ENCODE data around the gene AGA.

Gene AGA

DNA sequence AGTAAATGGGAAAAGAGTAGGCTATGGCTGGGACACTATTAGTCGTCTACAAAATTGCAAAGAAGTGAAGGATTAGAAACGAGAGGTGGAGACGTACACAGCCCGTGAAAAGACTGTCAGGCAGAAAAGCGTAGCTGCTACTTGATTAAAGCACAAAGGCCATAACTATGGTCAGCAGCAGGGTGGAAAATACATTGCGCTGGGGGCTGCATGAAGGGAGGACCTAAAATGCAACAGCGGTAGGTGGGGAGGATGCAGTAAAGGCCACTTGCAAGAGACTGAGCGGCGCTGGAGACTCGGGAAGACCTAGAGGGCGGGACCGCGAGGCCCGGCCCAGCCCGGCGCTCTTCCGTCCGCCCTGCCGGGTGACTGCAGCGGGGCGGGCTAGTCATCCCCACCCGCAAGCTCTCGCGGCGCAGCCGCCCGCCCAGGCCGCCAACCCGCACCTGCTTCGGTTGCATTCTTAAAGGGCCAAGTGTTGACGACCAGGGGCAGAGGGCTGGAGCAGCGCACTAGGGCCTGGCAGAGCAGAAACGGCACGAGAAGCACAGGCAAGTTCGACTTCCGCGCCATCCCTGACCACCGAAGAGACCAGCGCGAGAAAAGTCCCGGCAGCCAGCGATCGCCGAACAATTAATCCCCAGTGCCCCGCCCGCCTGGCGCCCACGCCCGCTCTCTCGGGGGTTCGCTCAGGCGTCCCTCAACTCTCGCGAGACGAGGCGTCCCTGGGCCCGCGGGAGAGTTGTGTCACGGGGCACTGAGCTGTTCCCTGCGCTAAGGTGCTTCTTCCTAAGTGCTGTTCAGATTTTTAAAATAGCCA is at the start of gene AGA:
Gene AGA, minus strand, starts transcription at position 635 of the 820 bp plus-strand sequence. Its CDS starts 62 bp downstream, at position 573.
- Histone ChIP-seq H3K9me3 (no peaks in the 10 kb centered on the region), H3K4me1 (peaks cover 0 to 14% (median 4%) of the 10 kb centered on the region in 4 donors), H3K27me3 (no peaks in the 10 kb centered on the region), H3K27ac (peak within 1 kb of the TSS; percentile 85 to 86), H3K4me3 (peak within 1 kb of the TSS; percentile 62), H3K36me3 (peaks cover 7 to 17% (median 8%) of the 10 kb centered on the region in 3 donors)
- DNase-seq: peak; percentile 95 to 99
- intact Hi-C loops (cut with DNase I; ENCODE audit: low total_unique reads): no loop called here
- TF ChIP-seq, protein P1, sequence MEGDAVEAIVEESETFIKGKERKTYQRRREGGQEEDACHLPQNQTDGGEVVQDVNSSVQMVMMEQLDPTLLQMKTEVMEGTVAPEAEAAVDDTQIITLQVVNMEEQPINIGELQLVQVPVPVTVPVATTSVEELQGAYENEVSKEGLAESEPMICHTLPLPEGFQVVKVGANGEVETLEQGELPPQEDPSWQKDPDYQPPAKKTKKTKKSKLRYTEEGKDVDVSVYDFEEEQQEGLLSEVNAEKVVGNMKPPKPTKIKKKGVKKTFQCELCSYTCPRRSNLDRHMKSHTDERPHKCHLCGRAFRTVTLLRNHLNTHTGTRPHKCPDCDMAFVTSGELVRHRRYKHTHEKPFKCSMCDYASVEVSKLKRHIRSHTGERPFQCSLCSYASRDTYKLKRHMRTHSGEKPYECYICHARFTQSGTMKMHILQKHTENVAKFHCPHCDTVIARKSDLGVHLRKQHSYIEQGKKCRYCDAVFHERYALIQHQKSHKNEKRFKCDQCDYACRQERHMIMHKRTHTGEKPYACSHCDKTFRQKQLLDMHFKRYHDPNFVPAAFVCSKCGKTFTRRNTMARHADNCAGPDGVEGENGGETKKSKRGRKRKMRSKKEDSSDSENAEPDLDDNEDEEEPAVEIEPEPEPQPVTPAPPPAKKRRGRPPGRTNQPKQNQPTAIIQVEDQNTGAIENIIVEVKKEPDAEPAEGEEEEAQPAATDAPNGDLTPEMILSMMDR (IDR thresholded peaks at IDR 0.05): no peak

DNA sequence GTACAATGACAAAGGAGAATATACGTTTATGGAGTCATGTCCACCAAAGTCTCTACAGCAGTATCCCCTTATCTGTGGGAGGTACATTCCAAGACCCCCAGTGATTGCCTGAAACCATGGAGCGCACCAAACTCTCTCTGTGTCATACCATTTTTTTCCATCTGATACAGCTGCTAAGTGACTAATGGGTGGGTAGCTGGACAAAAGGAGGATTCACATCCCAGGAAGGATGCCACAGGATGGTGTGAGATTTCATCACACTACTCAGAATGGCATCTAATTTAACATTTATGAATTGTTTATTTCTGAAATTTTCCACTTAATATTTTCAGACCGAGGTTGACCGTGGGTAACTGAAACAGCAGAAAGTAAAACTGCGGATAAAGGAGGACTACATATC is 49.8 kb upstream of the AGA start:
- intact Hi-C loops (cut with DNase I; ENCODE audit: low total_unique reads): no loop called here
- no peaks in the 10 kb centered on the region for H3K36me3 ChIP-seq

DNA sequence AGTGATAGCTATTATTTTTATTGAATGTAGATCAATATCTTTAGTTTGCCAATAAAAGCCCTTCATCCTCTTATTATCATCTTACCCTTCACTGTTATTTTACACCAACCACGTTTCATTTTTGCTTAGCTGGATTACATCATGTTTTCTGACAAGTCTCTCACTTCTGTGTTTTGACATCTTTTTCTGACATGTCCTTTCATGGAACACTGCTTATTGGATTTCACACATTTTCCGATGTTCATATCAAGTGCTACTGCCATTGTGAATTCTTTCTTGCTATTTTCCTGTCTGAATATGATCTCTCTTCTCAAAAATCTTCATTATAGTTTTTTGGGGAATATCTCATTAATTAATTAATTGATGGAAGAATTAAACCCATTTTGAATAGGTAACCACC is 48.5 kb upstream of the AGA start:
- DNase-seq: no peak
- Histone ChIP-seq H3K27me3 (no peaks in the 10 kb centered on the region), H3K4me3 (no peak overlapping the region), H3K4me1 (no peaks in the 10 kb centered on the region), H3K36me3 (no peaks in the 10 kb centered on the region), H3K9me3 (no peaks in the 10 kb centered on the region), H3K27ac (no peak overlapping the region)
- TF ChIP-seq, protein P1 (IDR thresholded peaks at IDR 0.05): no peak
- intact Hi-C loops (cut with DNase I; ENCODE audit: low total_unique reads): no loop called here

More for the DNA sequence above, 49.8 kb upstream of the AGA start:
- Histone ChIP-seq H3K4me3 (no peak overlapping the region), H3K27ac (no peak overlapping the region), H3K4me1 (no peaks in the 10 kb centered on the region), H3K9me3 (no peaks in the 10 kb centered on the region), H3K27me3 (no peaks in the 10 kb centered on the region)
- no peak for DNase-seq
- TF ChIP-seq, protein P1 (IDR thresholded peaks at IDR 0.05): no peak

DNA sequence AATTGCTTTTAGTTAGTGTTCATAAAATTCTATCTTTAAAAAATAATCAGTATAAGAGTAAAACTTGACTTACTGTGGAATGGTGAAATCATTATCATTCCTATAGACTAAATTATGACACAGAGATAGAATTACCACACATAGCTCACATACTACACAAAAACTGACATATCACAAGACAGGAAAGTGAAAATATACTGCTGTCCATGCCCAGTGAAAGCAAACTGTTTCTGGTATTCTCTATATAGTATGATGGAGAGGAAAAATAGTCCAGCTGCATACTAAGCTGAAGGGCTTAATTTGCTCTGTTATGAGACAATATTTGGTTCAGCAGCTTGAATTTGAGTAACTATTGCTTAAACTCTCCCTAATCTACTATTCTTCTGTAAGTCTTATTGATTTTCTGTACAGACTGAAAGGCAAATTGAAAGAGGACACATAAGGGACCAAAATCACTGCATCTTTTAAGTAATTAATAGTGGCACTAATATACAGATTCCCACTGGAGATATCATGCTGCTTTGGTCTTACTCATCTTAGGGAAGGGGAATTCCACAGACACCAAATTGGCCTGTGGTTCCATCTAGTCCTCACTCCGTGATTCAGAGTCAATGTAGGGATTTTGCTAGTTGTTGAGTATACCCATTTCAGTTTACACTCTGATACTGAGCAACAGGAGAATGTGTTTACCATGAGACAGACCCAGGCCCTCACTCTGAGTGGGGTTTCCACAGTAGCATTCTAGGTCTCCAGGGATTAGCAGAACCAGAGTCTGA is 47.4 kb upstream of the AGA start:
- TF ChIP-seq, protein P1 (IDR thresholded peaks at IDR 0.05): no peak
- Histone ChIP-seq H3K27me3 (no peaks in the 10 kb centered on the region), H3K27ac (no peak overlapping the region), H3K36me3 (no peaks in the 10 kb centered on the region), H3K4me3 (no peak overlapping the region), H3K9me3 (no peaks in the 10 kb centered on the region), H3K4me1 (no peaks in the 10 kb centered on the region)
- DNase-seq: no peak
- intact Hi-C loops (cut with DNase I; ENCODE audit: low total_unique reads): no loop called here

DNA sequence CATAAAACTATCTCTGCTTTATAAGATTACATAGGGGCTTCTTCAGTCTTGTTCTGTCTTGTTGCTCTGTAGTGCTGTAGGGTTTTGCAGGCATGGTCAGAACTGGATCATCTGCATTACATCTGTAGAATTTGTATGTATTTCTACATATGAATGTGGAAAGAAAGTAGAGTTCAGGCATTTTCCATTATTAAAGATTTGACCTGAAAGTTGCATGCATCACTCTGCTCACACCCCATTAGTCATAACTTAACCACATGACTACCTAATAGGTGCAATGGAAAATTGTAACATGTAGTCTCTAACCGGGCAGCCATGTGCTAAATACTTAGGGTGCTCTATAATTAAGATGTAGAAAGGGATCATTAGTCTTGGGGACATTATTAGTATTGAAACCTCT is 45.7 kb upstream of the AGA start:
- no peak for DNase-seq
- H3K9me3 ChIP-seq: no peaks in the 10 kb centered on the region
- no peak overlapping the region for H3K4me3 ChIP-seq
- H3K27me3 ChIP-seq: no peaks in the 10 kb centered on the region
- TF ChIP-seq, protein P1 (IDR thresholded peaks at IDR 0.05): no peak
- no peaks in the 10 kb centered on the region for H3K4me1 ChIP-seq
- no peaks in the 10 kb centered on the region for H3K36me3 ChIP-seq
- H3K27ac ChIP-seq: no peak overlapping the region
- intact Hi-C loops (cut with DNase I; ENCODE audit: low total_unique reads): no loop called here
